ENCODE measurements around the gene CTNNA3. TPM values are rescaled to one million over a fixed set of nuclear protein-coding genes. Genes with fewer than 3 reads are reported as not detected.

CTNNA3 gene
- total RNA-seq, 4 donors from 2014 or later = 0.47 to 3.3 (median 0.80) TPM; not detected in 1

DNA sequence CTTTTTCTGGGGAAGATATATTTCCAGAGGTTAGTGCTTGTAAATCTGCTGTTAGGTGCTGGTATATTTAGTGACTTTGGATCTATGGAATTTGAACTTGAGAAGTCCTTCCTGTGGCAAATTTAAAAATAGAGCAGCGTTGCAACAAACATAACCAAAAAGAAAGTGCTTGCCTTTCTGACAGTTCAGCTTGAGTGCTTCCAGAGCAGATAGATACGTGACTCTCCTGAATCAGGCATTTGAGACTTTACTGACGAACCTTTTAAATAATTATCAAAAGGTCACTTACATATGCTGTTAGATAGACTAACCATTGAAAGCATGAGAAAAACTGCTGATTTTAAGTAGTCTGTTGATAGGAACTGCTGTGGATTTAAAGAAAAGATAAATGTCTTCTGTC is 1157.6 kb downstream of the CTNNA3 start:
- Histone ChIP-seq H3K27me3 (no peaks in the 10 kb centered on the region), H3K9me3 (no peaks in the 10 kb centered on the region), H3K36me3 (no peaks in the 10 kb centered on the region), H3K27ac (no peak overlapping the region), H3K4me3 (no peak overlapping the region), H3K4me1 (no peaks in the 10 kb centered on the region)
- TF ChIP-seq, protein P1, sequence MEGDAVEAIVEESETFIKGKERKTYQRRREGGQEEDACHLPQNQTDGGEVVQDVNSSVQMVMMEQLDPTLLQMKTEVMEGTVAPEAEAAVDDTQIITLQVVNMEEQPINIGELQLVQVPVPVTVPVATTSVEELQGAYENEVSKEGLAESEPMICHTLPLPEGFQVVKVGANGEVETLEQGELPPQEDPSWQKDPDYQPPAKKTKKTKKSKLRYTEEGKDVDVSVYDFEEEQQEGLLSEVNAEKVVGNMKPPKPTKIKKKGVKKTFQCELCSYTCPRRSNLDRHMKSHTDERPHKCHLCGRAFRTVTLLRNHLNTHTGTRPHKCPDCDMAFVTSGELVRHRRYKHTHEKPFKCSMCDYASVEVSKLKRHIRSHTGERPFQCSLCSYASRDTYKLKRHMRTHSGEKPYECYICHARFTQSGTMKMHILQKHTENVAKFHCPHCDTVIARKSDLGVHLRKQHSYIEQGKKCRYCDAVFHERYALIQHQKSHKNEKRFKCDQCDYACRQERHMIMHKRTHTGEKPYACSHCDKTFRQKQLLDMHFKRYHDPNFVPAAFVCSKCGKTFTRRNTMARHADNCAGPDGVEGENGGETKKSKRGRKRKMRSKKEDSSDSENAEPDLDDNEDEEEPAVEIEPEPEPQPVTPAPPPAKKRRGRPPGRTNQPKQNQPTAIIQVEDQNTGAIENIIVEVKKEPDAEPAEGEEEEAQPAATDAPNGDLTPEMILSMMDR (IDR thresholded peaks at IDR 0.05) = no peak
- no peak for TF ChIP-seq POLR2A (IDR thresholded peaks at IDR 0.05)
- no peak for DNase-seq

DNA sequence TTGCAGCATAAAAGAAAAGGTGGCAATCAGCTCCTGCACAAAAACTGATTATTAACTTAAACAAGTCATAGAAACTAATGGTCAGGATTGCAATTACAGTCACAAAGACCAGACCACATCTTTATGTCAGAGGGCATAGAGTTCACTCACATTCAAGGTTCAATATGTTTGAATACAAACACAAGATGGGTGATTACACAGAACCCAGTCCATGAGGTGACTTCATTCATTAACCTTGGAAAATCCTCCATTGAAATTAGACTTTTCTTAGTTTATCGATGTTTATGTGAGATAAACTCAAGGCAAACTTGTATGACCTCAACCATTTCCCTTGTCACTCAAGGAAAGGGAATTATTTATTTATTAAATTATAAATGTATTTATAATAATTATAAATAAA is 1158.8 kb downstream of the CTNNA3 start:
- no peak overlapping the region for H3K4me3 ChIP-seq
- no peak overlapping the region for H3K27ac ChIP-seq
- TF ChIP-seq POLR2A (IDR thresholded peaks at IDR 0.05) = no peak
- TF ChIP-seq, protein P1 (IDR thresholded peaks at IDR 0.05) = no peak
- H3K9me3 ChIP-seq = no peaks in the 10 kb centered on the region
- DNase-seq = no peak
- no peaks in the 10 kb centered on the region for H3K4me1 ChIP-seq
- no peaks in the 10 kb centered on the region for H3K36me3 ChIP-seq
- H3K27me3 ChIP-seq = no peaks in the 10 kb centered on the region

DNA sequence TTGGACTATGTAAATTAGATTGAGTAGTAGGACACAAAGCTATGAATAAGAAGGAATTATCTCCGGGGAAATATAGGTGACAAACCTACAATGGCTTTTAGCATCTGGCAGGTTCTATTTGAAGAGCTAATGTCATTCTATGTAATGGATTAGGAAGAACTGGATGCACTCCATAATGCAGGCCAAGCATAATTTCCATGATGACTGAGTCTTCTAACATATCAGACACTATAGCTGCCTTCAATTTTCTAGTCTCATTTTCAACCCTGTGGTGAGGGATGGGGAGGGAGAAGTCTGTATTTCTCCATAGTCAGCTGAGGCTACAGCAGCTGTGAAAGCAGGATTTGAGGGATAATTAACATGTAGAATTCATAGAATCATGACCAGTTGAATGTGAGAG is 1160.6 kb downstream of the CTNNA3 start:
- no peaks in the 10 kb centered on the region for H3K27me3 ChIP-seq
- no peak overlapping the region for H3K4me3 ChIP-seq
- no peaks in the 10 kb centered on the region for H3K9me3 ChIP-seq
- no peak for DNase-seq
- H3K36me3 ChIP-seq = no peaks in the 10 kb centered on the region
- TF ChIP-seq, protein P1 (IDR thresholded peaks at IDR 0.05) = no peak
- no peak for TF ChIP-seq POLR2A (IDR thresholded peaks at IDR 0.05)
- no peak overlapping the region for H3K27ac ChIP-seq
- H3K4me1 ChIP-seq = no peaks in the 10 kb centered on the region

DNA sequence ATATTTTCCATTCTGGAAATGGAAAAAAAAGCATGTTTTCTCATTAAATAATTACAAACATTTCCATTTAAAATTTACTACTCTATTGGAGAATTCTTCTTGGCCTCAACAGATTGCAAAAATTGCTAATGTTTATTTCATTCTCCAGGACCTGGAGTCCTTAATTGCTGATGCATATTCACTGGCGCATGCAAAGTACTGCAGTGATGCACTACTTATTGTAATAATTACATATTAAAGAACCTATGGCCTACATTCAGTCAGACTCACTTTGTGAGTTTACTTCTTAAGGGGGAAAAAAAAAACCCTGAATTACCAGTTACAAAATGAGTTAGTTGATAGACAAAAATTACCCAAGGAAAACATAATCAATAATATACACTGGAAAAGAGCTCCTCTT is 1161.1 kb downstream of the CTNNA3 start:
- no peaks in the 10 kb centered on the region for H3K4me1 ChIP-seq
- H3K9me3 ChIP-seq = no peaks in the 10 kb centered on the region
- no peaks in the 10 kb centered on the region for H3K36me3 ChIP-seq
- TF ChIP-seq, protein P1 (IDR thresholded peaks at IDR 0.05) = no peak
- no peak for TF ChIP-seq POLR2A (IDR thresholded peaks at IDR 0.05)
- H3K27me3 ChIP-seq = no peaks in the 10 kb centered on the region
- DNase-seq = no peak
- no peak overlapping the region for H3K4me3 ChIP-seq
- no peak overlapping the region for H3K27ac ChIP-seq

DNA sequence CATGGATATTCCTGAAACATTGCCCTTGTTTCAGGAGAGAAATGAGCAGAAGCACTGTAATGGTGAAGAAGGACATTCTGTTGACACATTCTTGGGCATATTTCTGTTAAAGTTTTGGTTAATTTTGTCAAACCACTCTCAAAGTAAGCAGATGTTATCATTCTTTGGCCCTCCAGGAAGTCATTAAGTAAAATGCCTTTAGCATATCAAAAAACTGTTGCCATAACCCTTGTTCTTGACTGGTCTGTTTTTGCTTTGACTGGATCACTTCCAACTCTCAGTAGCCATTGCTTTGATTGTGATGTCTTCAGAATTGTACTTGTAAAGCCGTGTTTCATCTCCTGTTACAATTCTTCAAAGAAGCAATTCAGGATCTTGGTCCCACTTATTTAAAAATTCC is 1174.5 kb downstream of the CTNNA3 start:
- H3K4me3 ChIP-seq = no peak overlapping the region
- DNase-seq = no peak
- TF ChIP-seq, protein P1 (IDR thresholded peaks at IDR 0.05) = no peak
- no peak for TF ChIP-seq POLR2A (IDR thresholded peaks at IDR 0.05)
- H3K36me3 ChIP-seq = no peaks in the 10 kb centered on the region
- H3K27me3 ChIP-seq = no peaks in the 10 kb centered on the region
- no peaks in the 10 kb centered on the region for H3K9me3 ChIP-seq
- no peaks in the 10 kb centered on the region for H3K4me1 ChIP-seq
- no peak overlapping the region for H3K27ac ChIP-seq

DNA sequence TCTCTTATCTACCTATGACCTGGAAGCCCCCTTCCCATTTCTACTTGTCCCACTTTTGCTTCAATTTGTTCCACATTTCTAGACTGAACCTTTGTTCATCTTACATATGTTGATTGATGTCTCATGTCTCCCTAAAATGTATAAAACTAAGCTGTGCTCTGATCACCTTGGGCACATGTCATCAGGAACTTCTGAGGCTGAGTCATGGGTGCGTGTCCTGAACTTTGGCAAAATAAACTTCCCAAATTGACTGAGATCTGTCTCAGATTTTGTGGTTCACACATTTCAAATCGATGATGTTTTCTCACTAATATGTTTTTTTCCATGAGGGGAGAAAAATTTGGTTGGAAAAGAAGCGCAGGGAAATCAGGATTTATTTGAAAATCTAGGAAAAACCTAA is 1176.4 kb downstream of the CTNNA3 start:
- Histone ChIP-seq H3K4me3 (no peak overlapping the region), H3K27me3 (no peaks in the 10 kb centered on the region), H3K9me3 (no peaks in the 10 kb centered on the region), H3K27ac (no peak overlapping the region), H3K4me1 (no peaks in the 10 kb centered on the region), H3K36me3 (no peaks in the 10 kb centered on the region)
- TF ChIP-seq POLR2A (IDR thresholded peaks at IDR 0.05) = no peak
- TF ChIP-seq, protein P1 (IDR thresholded peaks at IDR 0.05) = no peak
- DNase-seq = no peak
